ENCODE results near the gene CDH2.
A peak's percentile ranks its signal among the peaks of the same experiment; 100 is the strongest.

CDH2 gene

GRCh38 chr18:28136071-28136470 lies 40.9 kb downstream of the CDH2 start:
- H3K4me3 ChIP-seq (ENCODE audit: low read depth, low read length): no peak overlapping the region
- no peak for DNase-seq (ENCODE audit: low read depth)

- DNase-seq (ENCODE audit: low read depth): no peak
- no peak overlapping the region for H3K4me3 ChIP-seq (ENCODE audit: low read depth, low read length)
Observed at GRCh38 chr18:28134774-28135173, 42.2 kb downstream of the CDH2 start.

GRCh38 chr18:28132084-28132483 lies 44.8 kb downstream of the CDH2 start:
- no peak overlapping the region for H3K4me3 ChIP-seq (ENCODE audit: low read depth, low read length)
- no peak for DNase-seq (ENCODE audit: low read depth)

GRCh38 chr18:28128659-28128980 lies 48.3 kb downstream of the CDH2 start:
- DNase-seq (ENCODE audit: low read depth): no peak
- no peak overlapping the region for H3K4me3 ChIP-seq (ENCODE audit: low read depth, low read length)

- no peak overlapping the region for H3K4me3 ChIP-seq (ENCODE audit: low read depth, low read length)
- no peak for DNase-seq (ENCODE audit: low read depth)
Observed at GRCh38 chr18:28127763-28128658, 48.9 kb downstream of the CDH2 start.

GRCh38 chr18:28127228-28127627 lies 49.7 kb downstream of the CDH2 start:
- H3K4me3 ChIP-seq (ENCODE audit: low read depth, low read length): no peak overlapping the region
- no peak for DNase-seq (ENCODE audit: low read depth)

- no peak for DNase-seq (ENCODE audit: low read depth)
- no peak overlapping the region for H3K4me3 ChIP-seq (ENCODE audit: low read depth, low read length)
Observed at GRCh38 chr18:28126768-28127167, 50.2 kb downstream of the CDH2 start.

- no peak overlapping the region for H3K4me3 ChIP-seq (ENCODE audit: low read depth, low read length)
- DNase-seq (ENCODE audit: low read depth): no peak
Observed at GRCh38 chr18:28125051-28125450, 51.9 kb downstream of the CDH2 start.

GRCh38 chr18:28124131-28125029 lies 52.5 kb downstream of the CDH2 start:
- DNase-seq (ENCODE audit: low read depth): no peak
- no peak overlapping the region for H3K4me3 ChIP-seq (ENCODE audit: low read depth, low read length)

GRCh38 chr18:28123401-28124030 lies 53.4 kb downstream of the CDH2 start:
- H3K4me3 ChIP-seq (ENCODE audit: low read depth, low read length): no peak overlapping the region
- no peak for DNase-seq (ENCODE audit: low read depth)

GRCh38 chr18:28120828-28121515 lies 56.0 kb downstream of the CDH2 start:
- H3K4me3 ChIP-seq (ENCODE audit: low read depth, low read length): no peak overlapping the region
- DNase-seq (ENCODE audit: low read depth): no peak

- no peak for DNase-seq (ENCODE audit: low read depth)
Observed at GRCh38 chr18:28116461-28116860, 60.5 kb downstream of the CDH2 start.

GRCh38 chr18:28115149-28115550 lies 61.8 kb downstream of the CDH2 start:
- H3K4me3 ChIP-seq (ENCODE audit: low read depth, low read length): peak overlapping the region; percentile 12
- peak; percentile 88 for DNase-seq (ENCODE audit: low read depth)

More at GRCh38 chr18:28116461-28116860, 60.5 kb downstream of the CDH2 start:
- H3K4me3 ChIP-seq (ENCODE audit: low read depth, low read length): no peak overlapping the region

GRCh38 chr18:28114472-28114871 lies 62.5 kb downstream of the CDH2 start:
- H3K4me3 ChIP-seq (ENCODE audit: low read depth, low read length): no peak overlapping the region
- DNase-seq (ENCODE audit: low read depth): peak; percentile 48

GRCh38 chr18:28113271-28114029 lies 63.5 kb downstream of the CDH2 start:
- no peak overlapping the region for H3K4me3 ChIP-seq (ENCODE audit: low read depth, low read length)
- no peak for DNase-seq (ENCODE audit: low read depth)

GRCh38 chr18:28112056-28112470 lies 64.9 kb downstream of the CDH2 start:
- peak; percentile 46 for DNase-seq (ENCODE audit: low read depth)
- H3K4me3 ChIP-seq (ENCODE audit: low read depth, low read length): no peak overlapping the region

GRCh38 chr18:28110924-28111323 lies 66.0 kb downstream of the CDH2 start:
- DNase-seq (ENCODE audit: low read depth): no peak

GRCh38 chr18:28109781-28110560 lies 67.0 kb downstream of the CDH2 start:
- DNase-seq (ENCODE audit: low read depth): no peak
- H3K4me3 ChIP-seq (ENCODE audit: low read depth, low read length): no peak overlapping the region

More at GRCh38 chr18:28110924-28111323, 66.0 kb downstream of the CDH2 start:
- H3K4me3 ChIP-seq (ENCODE audit: low read depth, low read length): no peak overlapping the region

All from skeletal muscle cell (primary cell).